HG02938 (cell line): ENCODE data around the gene CFAP210.
"Not testable (repeated sequence)": the region's sequence is repeated elsewhere in the genome, so short reads cannot be mapped to it uniquely, and the experiment has no call there.

Experiments
- ATAC-seq: cut with Tn5 transposase; IDR thresholded peaks from one replicate; pipeline ENCODE4 v1.9.1; 2021; ENCODE audit warnings: mild to moderate bottlenecking, moderate library complexity; ENCODE audit not compliant: unreplicated experiment

CFAP210 gene

DNA sequence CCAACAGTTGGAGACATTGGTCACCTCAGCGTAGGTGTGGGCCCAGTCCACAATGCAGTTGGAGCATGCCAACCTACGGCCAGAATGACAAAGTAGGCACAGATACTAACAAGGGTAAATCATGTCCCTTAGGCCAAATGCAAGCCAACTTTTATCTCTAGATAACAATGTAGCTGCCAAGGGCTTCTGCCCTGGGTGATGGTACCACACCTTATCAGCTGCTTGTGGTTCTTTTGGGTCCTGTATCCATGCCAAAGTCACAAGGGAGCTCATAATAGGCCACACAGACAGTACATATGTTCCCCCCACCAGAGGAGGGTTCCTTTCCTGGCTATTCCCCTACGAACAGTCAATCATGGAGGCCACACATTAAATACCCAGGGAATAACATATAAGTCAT is 19.1 kb upstream of the CFAP210 start:
- no peak for ATAC-seq

DNA sequence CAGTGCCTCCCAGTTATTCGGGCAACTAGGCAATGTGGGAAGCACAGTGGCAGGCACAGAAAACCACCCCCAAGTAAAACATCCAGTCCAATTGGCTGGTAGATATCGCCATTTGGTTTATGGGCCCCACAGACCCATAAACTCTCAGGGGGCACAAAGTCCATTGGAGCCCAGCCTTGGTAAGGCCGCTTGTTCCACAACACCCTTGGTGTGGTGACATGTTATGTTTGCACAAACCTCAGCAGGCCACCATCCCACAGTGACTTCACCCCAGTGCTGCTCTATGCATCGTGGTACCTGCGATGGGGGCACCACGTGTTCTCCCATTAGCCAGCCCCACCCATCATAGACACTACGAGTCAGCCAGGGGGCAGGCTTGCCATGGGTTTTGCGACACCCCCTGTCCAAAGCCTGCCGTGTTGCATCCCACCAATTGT is 18.6 kb upstream of the CFAP210 start:
- no peak for ATAC-seq

DNA sequence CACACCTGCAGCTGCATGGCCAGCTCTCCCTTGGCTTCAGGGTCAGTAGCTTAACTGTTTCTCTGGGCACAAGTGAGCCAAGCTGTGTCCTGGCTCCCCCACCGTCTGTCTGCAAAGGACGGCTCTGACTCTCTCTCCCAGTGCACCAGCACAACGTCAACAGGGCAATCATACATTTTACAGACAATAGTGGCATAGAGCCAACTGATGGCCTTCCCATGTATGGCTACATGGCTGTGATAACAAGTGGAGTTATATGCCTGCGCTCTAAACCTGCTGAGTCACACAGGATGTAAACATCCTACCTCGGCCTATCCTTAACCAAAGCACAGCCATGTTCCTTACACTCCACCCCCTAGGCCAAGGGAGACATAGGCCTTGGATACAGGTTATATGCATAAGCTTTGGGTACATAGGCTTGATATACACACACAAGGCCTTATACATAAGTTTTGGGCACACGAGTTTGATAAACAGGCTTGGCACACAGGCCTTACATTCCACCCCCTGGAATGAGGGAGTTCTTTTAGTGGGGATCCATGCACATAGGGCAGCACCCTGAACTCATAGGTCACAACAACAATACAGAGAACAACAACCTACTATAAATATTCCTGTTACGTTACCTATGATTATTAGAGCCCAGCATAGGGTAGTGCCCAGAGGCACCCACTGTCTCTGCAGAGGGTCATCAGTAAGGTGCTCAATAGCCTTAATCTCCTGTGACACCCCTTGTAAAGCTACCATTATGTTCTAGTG is 17.7 kb upstream of the CFAP210 start:
- ATAC-seq, result no peak

DNA sequence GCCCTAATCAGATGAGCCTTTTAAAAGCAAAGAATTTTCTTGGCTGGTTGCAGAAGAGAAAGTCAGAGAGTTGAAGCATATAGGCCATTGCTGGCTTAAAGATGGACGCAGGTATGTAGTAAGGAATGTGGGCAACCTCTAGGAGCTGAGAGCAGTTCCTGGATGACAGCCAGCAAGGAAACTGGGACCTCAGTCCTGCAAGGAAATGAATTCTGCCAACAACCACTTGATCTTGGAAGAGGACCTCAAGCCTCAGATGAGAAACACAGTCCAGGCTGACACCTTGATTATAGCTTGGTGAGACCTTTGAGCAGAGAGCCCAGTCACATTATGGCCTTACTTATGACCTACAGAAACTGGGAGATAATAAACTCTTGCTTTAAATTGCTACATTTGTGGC is 15.8 kb upstream of the CFAP210 start:
- ATAC-seq, result no peak

DNA sequence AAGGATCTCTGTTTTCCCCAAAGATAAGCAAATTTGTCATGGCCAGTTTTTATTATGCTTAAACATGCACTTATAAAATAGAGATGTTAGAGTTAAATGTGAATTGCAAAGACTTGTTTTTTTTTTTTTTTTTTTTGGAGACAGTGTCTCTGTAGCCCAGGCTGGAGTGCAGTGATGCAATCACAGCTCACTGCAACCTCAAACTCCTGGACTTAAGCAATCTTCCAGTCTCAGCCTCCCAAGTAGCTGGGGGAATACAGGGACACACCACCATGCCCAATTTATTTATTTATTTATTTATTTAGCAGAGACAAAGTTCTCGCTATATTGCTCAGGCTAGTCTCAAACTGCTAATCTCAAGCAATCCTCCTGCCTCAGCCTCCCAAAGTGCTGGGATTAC is 15.1 kb upstream of the CFAP210 start:
- no peak for ATAC-seq

DNA sequence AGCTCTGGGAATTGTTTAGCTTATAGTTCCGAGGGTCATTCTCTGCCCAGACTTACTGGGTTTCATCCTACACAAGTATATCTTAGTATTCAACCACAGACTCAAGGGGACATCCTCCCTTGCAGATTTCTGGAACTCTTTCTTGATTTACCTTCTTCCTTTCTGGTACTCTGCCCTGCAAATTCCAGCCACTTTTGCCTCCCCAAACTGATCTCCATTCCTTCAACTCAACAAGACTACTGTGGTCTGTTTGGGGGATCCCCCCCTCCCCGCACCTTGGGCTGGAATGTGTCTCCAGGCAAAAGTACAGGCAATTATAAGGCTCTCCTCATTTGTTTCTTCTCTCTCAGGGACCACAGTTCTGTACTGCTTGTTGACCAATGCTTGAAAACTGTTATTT is 13.4 kb upstream of the CFAP210 start:
- ATAC-seq, result no peak

DNA sequence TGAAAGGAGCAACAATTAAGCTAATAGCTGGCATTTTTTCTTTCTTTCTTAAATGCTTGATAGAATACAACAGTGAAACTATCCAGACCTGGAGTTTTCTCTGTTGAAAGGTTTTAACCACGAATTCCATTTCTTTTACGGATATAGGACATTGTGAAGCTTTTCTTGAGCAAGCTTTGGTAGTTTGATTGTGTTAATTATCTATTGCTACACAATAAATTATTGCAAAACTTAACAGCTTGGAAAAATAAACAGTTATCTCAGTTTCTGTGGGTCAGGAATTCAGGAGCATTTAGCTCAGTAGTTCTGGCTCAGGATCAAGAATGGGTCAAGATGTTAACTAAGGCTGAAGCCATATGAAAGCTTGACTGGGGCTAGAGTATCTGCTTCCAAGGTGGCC is 11.7 kb upstream of the CFAP210 start:
- no peak for ATAC-seq

DNA sequence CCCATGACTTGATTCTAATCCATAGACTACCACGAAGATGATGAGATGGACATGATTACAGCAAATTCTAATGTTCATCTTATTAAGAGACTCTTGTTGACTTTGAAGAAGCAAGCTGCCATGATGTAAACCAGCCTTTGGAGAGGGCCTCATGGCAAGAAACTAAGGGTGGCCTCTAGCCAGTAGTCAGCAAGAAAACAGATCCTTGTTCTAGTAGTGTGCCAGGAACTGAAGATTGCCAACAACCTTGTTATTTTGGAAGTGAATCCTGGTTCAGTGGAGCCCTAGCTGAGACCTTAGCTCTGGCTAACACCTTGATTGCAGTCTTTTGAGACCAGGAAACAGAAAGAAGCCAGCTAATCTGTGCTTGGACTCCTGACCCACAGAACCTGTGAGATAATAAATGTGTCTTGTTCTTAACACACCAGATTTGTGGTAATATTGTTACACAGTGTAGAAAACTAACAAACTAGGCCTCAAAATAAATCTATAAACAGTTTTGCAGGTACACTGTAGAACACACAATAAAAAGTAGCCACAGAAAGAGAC is 10.0 kb upstream of the CFAP210 start:
- no peak for ATAC-seq

DNA sequence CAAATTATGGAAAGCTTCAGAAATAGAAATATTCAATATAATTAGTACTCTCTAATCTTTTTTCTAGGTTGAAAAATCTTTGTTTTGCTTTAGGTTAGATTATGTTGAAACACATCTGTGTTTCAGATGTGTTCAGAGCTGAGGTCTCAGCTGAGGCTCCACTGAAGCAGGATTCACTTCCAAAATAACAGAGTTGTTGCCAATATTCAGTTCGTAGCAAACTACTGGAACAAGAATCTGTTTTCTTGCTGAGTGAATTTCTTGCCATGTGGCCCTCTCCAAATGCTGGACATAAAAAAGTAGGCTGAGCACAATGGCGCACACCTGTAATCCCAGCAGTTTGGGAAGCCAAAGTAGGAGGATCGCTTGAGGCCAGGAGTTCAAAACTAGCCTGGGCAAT is 8.8 kb upstream of the CFAP210 start:
- no peak for ATAC-seq

DNA sequence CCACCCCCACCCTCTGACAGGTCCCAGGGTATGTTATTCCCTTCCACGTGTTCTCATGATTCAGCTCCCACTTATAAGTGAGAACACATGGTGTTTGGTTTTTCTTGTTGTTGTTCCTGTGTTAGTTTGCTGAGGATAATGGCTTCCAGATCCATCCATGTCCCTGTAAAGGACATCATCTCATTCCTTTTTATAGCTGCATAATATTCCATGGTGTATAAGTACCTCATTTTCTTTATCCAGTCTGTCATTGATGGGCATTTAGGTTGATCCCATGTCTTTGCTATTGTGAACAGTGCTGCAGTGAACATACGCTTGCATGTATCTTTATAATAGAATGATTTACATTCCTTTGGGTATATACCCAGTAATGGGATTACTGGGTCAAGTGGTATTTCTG is 5.0 kb upstream of the CFAP210 start:
- ATAC-seq, result not testable (repeated sequence)

DNA sequence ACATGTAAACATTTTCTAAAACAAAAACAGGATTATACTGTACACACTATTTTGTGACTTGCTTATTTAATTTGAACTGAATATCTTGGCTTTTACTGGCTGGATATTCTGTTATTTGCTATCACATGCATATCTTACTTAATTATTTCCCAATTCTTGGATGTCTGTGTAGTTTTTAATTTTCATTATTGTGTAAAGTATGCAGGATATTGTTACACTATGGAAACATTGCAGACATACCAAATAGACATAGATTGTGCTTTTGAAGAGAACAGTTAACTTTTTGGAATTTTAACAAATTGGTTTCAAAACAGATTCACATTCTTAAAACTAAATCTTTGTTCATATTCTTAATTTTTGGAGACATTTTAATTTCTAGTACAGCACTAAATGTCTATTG is 2.2 kb upstream of the CFAP210 start:
- no peak for ATAC-seq

DNA sequence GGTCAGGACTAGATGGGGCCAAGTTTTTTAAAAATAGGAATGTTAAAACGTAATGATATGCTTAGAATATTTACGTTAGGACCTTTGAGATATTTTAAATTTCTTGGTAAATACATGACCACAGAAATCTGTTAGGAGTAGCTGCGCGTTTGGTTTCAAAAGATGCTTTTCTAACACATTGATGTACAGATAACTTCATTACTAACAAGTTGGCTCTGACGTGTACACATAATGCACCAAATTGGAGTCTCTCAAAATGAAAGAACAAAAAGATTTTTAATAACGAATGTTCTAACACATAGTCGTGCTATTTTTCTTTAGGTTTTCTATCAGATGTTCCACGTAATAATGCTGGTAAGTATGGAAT is 672 bp upstream of the CFAP210 start:
- no peak for ATAC-seq

DNA sequence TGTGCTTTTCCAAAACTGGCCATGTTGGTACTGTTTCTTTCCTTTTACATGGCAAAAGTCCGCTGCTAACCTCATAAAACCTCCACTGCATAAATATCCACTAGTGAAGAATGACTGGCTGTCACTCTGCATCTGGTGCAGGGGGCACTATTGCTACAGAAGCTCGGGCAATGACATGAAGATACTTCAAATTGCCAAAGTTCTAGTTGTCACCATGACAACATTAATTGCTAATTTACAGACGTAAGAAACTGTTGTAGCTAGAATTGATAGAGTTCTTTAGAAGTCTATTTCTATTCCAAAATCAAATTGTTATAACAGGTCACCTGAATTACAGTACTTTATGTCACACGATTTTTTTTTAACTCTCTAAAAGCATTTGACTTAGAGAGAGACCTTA is 845 bp downstream of the CFAP210 start:
- no peak for ATAC-seq

DNA sequence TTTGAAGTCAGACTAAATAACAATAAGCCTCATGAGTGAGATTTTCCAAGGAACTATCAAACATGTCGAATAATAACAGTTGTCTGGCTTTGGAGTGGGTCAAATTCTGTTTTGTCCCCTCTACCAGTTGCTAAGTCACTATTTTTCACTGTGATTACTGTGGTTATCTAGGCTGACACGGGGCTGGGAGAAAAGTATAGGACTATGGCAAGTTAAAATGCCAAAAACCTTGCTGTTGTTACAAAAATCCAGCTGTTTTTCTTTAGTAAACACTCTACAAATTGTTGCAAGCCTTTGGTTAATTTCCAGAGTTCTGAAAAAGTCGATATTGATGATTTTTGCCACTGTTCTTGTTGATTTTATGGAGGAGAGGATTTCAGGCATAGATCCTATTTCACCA is 1.5 kb downstream of the CFAP210 start:
- ATAC-seq, result no peak

DNA sequence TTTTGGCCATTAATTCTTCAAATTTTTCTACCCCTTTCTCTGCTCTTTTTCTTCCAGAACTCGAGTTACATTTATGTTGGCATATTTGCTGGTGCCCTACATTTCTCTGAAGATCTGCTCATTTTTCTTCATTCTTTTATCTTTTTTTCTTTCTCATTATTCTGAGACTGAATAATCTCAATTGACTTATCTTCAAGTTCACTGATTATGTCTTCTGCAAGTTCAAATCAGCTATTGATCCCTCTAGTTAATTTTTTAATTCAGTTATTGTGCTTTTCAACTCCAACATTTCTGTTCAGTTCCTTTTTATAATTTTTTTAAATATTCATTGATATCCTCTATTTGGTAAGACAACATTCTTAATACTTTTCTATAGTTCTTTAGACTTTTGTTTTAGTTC is 3.2 kb downstream of the CFAP210 start:
- ATAC-seq, result no peak

DNA sequence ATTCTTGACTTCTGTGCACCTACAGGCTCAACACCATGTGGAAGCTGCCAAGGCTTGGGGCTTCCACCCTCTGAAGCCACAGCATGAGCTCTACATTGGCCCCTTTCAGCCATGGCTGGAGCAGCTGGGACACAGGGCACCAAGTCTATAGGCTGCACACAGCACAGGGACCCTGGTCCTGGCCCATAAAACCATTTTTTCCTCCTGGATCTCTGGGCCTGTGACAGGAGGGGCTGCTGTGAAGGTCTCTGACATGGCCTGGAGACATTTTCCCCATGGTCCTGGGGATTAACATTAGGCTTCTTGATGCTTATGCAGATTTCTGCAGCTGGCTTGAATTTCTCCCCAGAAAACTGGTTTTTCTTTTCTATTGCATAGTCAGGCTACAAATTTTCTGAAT is 6.3 kb downstream of the CFAP210 start:
- not testable (repeated sequence) for ATAC-seq

DNA sequence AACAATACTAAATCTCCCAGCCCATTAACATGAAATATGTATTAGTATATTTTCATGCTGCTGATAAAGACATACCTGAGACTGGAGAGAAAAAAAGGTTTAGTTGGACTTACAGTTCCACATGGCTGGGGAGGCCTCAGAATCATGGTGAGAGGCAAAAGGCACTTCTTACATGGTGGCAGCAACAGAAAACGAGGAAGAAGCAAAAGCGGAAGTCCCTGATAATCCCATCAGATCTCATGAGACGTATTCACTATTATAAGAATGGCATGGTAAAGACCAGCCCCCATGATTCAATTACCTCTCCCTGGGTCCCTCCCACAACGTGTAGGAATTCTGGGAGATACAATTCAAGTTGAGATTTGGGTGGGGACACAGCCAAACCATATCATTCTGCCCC is 7.4 kb downstream of the CFAP210 start:
- not testable (repeated sequence) for ATAC-seq

DNA sequence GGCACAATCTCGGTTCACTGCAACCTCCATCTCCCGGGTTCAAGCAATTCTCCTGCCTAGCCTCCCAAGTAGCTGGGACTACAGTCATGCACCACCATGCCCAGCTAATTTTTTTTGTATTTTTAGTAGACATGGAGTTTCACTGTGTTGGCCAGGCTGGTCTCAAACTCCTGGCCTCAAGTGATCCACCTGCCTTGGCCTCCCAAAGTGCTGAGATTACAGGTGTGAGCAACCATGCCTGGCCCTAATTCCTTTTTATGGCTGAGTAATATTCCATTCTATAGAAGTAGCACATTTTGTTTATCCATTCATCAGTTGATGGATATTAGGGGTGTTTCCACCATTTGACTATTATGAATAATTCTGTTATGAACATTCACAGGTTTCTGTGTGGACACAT is 9.5 kb downstream of the CFAP210 start:
- not testable (repeated sequence) for ATAC-seq

DNA sequence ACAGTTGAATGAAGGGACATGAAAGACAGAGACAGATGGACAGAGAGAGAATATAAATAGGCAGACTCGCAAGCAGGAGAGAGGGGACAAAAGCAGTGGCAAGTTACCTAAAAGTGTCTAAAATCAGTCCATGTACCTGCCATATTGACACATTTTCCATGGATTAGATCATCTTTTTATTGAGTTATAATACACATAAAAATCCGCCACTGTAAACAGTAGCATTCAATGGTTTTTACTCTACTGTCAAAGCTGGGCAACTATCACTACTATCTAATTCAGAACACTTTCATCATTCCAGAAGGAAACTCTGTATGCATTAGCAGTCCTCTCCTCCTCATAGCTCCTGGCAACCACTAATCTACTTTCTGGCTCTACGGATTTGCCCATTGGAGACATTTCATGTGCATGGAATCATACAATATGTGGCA is 10.1 kb downstream of the CFAP210 start:
- no peak for ATAC-seq

DNA sequence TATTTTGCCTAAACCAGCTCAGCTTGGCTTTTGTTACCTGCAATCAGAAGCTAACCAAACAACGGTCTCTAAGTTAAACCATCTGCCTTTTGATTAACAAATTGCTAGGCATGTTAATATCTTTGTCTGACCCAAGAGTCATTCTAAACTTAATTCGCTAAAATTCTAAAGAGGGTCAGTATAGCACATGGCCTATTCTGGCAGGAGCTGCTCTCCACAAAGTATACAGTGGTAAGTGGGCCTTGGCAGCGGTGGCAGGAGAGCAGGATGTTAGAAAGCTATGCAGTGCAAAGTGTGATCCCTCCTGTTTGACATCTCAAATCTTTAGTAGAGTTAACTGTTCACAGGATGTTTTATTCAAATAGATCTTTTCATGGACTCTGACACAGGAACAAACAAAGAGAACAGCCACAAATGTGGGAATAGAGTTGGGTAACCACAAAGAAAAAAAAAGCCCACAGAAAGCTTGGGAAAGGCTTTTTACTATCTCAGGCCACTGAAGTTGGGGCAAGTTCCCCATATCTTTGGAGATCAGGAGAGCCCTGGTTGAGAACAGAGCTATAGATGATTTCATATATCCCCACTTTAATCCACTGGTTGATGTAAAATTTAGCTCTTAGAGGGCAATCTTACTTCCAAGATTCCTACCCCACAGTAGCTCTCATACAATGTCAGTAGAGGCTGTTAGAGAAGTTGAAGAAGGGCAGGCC is 10.6 kb downstream of the CFAP210 start:
- ATAC-seq, result no peak

DNA sequence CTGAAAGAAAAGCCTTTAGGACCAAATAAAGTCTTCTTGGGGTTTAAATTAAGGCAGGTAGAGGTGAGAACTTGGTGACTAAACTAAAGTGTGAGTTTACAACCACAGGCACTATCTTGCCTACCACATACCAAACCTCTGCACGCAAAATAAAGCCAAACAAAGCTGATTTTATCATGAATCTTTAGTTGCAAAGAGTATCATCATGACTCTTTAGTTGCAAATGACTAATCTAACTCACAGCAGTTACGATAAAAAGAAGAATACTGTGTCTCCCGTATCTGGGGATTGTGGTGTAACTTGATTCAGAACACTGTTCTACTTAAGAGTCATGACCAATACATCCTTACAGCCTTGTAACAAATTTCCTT is 11.2 kb downstream of the CFAP210 start:
- no peak for ATAC-seq

DNA sequence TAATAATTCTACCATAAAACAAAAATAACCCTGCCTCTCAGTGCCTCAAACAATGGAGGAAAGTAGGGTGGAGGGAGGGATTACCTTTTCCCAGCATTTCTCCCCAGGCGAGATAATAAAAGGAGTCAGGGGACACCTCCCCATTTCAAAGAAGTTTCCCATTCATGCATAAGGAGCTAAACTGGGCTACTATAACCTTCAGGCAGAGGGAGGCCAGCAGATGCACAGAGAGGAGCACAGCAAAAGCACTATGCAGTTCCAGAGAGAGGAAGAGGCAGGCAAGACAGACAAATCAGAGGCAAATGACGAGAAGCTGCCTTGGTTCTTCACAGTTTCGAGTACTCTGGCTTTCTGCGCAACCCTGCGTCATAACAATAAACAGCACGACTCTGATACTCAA is 17.4 kb downstream of the CFAP210 start:
- no peak for ATAC-seq
